Transverse colon (tissue), 4 donors: ENCODE measurements around the gene HILPDA. TPM values are rescaled to one million over a fixed set of nuclear protein-coding genes. Genes with fewer than 3 reads are reported as not detected.

ENCODE experiments used
- DNase-seq: peaks from one replicate; pipeline ENCODE4 v3.0.0-alpha.2; 2019
- H3K27ac ChIP-seq, 4 donors: fragments of 200-600 bp; sonication (generic); 2 replicates each; pipeline ENCODE4 v1.5.1; 2016 to 2018; ENCODE audit warnings: inconsistent platforms in 4 of 4
- H3K27me3 ChIP-seq: fragments of 200-600 bp; sonication (generic); 2 replicates; pipeline ENCODE4 v1.5.1; 2017; ENCODE audit warnings: inconsistent platforms
- H3K36me3 ChIP-seq, 4 donors: fragments of 200-600 bp; sonication (generic); 2 replicates each; pipeline ENCODE4 v1.5.1; 2017 to 2019; ENCODE audit warnings: inconsistent platforms in 4 of 4
- H3K4me1 ChIP-seq, 4 donors: fragments of 200-600 bp; sonication (generic); 2 replicates each; pipeline ENCODE4 v1.5.1; 2017 to 2020; ENCODE audit warnings: inconsistent platforms in 4 of 4
- H3K4me3 ChIP-seq, 4 donors: fragments of 200-600 bp; sonication (generic); 1 replicate in 1 of 4; 2 replicates in 3 of 4; pipeline versions ENCODE4 v1.5.1 to v1.6.1; 2017 to 2019; ENCODE audit warnings: inconsistent platforms in 4 of 4
- H3K9me3 ChIP-seq, 2 donors: fragments of 200-600 bp; sonication (generic); 2 replicates each; pipeline ENCODE4 v1.5.1; 2017 to 2019; ENCODE audit warnings: inconsistent platforms in 2 of 2
- EP300 ChIP-seq: sonication (generic); formaldehyde crosslinking; IDR thresholded peaks from one replicate; pipeline ENCODE4 v1.6.1; 2017; ENCODE audit warnings: antibody characterized with exemption, low read depth
- POLR2A ChIP-seq: fragments of 450-650 bp; IDR thresholded peaks from one replicate; pipeline ENCODE4 v1.6.1; 2016; ENCODE audit warnings: antibody characterized with exemption, mild to moderate bottlenecking, moderate library complexity
- POLR2AphosphoS5 ChIP-seq, 3 donors: sonication (generic); formaldehyde crosslinking; IDR thresholded peaks; one replicate each; pipeline ENCODE4 v1.6.1; 2016; ENCODE audit warnings: antibody characterized with exemption in 3 of 3
- WGBS, 2 donors: methylation state at CpG; one replicate each; pipeline ENCODE4 v1.1.5; 2018; ENCODE audit warnings: low coverage in 1 of 2; 5-methylcytosine and 5-hydroxymethylcytosine counted together
- in situ Hi-C, 4 donors: fragments of 200-750 bp; cut with MboI; loops; one replicate each; pipeline versions ENCODE4 v1.15.0 to v1.15.1; 2017; ENCODE audit warnings: low sequenced_read_pairs in 3 of 4, low pct_ligation_motif_present in 1 of 4, low pct_unique_long_range_greater_than_20kb in 1 of 4
- intact Hi-C: fragments of 100-400 bp; cut with DNase I; formaldehyde crosslinking; loops from one replicate; pipeline ENCODE4 v1.15.1; 2023; ENCODE audit warnings: low total_unique reads
- total RNA-seq, 4 donors: library from RNA; depleted of rRNA; stranded (reverse); fragments of >200 nt; gene quantifications; one replicate each; pipeline ENCODE4 v1.1.0, GENCODE V29; 2016
- TF ChIP-seq, protein P1 (sequence below), 5 experiments: fragments of 200-600 bp in 3 of 5; fragments of 450-650 bp in 2 of 5; sonication (generic) in 3 of 5; IDR thresholded peaks; 1 replicate in 2 of 5; 2 replicates in 3 of 5; pipeline ENCODE4 v1.5.1; 2016 to 2017; ENCODE audit warnings: antibody characterized with exemption in 5 of 5, inconsistent platforms in 3 of 5, mild to moderate bottlenecking in 2 of 5, moderate library complexity in 1 of 5

Gene HILPDA
- total RNA-seq, 4 donors from 2014 or later = 5.3 to 35.5 (median 5.9) TPM; not detected in 1

DNA sequence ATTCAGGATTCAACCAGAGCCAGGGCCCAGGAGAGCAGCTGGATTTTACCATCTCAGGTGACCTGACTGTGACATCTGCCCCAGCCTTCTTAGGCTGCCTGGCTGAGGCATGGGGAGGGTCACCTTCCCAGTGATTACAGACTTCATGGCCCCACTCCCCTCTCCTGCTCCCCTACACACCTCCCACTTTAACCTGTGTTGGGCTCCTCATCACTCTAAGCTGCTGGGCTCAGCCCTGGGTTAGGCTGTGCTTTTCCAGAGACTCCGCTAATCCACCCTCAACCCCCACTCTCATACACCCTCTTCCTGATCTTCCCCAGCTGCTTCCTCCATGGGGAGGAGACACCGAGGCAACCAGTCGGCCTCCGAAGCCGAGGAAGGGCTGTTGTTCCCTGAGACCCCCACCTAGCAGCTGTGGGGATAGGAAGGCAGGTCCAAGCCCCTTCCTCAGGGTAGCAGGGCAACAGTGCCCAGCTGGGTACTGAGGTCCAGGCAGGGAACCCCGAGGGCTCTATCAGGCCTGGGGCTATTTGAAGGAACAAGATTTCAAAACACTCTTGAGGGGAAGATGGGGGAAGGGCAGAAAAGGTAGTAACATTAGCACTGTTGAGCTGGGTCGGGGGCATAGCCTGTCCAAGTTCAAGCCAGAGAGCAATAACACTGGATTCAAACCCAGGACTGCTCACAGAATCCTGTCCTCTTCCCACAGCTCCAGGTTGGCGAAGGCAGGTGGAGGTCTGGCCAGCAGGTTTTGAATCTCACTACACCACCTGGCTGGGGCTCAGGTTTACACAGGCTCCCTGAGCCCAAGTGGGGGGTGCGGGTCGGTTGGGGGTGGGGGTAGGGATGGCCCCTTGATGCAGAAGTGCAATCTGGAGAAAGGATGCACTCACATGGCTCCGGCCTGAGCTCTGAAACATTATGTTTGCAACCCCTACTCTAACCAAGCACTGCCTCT lies 47.6 kb upstream of the HILPDA start:
- intact Hi-C loops = no loop called here
- WGBS, 2 donors = 49 to 65% methylated on average over 2 to 11 of the region's 11 CpGs
- Histone ChIP-seq H3K4me3 (peak overlapping the region in 1 of 4 donors; percentile 73), H3K27ac (peak overlapping the region; percentile 86 to 94 (median 90)), H3K27me3 (no peaks in the 10 kb centered on the region), H3K36me3 (no peaks in the 10 kb centered on the region), H3K9me3 (no peaks in the 10 kb centered on the region), H3K4me1 (peaks cover 20 to 58% (median 44%) of the 10 kb centered on the region in 4 donors)
- TF ChIP-seq, protein P1, sequence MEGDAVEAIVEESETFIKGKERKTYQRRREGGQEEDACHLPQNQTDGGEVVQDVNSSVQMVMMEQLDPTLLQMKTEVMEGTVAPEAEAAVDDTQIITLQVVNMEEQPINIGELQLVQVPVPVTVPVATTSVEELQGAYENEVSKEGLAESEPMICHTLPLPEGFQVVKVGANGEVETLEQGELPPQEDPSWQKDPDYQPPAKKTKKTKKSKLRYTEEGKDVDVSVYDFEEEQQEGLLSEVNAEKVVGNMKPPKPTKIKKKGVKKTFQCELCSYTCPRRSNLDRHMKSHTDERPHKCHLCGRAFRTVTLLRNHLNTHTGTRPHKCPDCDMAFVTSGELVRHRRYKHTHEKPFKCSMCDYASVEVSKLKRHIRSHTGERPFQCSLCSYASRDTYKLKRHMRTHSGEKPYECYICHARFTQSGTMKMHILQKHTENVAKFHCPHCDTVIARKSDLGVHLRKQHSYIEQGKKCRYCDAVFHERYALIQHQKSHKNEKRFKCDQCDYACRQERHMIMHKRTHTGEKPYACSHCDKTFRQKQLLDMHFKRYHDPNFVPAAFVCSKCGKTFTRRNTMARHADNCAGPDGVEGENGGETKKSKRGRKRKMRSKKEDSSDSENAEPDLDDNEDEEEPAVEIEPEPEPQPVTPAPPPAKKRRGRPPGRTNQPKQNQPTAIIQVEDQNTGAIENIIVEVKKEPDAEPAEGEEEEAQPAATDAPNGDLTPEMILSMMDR (IDR thresholded peaks at IDR 0.05) = no peak
- TF ChIP-seq POLR2AphosphoS5 (IDR thresholded peaks at IDR 0.05) (no peak), POLR2A (no peak), EP300 (no peak)
- in situ Hi-C loops = no loop called here
- no peak for DNase-seq

DNA sequence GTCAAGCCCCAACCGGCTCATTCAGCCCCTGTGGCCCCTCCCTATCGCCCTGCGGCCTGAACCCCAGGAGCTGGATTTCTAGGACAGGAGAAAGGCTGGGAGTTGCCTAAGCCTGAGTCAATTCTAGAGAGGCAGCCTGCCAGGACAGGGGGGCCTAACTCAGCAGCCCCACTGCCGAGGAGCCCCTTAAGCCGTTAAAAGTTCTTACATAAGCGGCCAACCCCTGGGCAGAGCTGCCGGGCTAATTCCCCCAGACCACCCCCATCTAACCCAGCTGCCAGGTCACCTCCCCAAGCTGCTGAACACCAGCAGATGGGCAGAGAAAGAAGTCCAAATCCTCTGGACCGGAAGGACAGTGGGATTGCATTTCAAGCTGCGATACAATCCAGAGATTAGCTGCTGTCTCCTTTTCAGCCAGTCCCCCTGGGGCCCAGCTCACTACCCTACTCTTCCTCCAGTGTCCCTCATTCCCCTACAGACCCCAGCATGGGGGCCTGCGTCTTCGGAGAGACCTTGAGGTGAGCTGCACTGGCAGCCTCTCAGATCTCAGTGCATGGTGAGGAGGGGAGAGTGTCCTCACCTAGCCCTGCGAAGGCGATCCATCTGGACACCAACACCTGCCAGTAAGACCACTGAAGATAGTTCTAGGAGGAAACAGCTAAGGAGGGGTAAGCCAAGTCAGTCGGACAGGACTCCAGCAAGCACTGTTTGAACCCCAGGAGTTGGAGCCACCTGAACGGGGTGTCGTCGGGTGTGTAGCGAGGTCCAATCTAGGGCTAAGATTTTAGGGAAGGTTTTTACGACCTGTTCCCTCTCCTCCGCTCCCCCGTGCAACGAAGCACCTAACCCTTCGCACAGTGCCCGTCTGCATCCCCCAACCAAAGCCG lies 46.7 kb upstream of the HILPDA start:
- Histone ChIP-seq H3K9me3 (no peaks in the 10 kb centered on the region), H3K27ac (peak overlapping the region; percentile 86 to 94 (median 90)), H3K4me1 (peaks cover 20 to 55% (median 42%) of the 10 kb centered on the region in 4 donors), H3K4me3 (peak overlapping the region; percentile 43 to 73 (median 63)), H3K27me3 (no peaks in the 10 kb centered on the region), H3K36me3 (no peaks in the 10 kb centered on the region)
- 35% methylated on average over 25 of the region's 25 CpGs; no CpG with 5 or more reads in 1 of the 2 donors for WGBS, 2 donors
- DNase-seq = no peak
- intact Hi-C loops (no loop called here), in situ Hi-C loops (no loop called here)
- TF ChIP-seq, protein P1 (IDR thresholded peaks at IDR 0.05) = no peak

DNA sequence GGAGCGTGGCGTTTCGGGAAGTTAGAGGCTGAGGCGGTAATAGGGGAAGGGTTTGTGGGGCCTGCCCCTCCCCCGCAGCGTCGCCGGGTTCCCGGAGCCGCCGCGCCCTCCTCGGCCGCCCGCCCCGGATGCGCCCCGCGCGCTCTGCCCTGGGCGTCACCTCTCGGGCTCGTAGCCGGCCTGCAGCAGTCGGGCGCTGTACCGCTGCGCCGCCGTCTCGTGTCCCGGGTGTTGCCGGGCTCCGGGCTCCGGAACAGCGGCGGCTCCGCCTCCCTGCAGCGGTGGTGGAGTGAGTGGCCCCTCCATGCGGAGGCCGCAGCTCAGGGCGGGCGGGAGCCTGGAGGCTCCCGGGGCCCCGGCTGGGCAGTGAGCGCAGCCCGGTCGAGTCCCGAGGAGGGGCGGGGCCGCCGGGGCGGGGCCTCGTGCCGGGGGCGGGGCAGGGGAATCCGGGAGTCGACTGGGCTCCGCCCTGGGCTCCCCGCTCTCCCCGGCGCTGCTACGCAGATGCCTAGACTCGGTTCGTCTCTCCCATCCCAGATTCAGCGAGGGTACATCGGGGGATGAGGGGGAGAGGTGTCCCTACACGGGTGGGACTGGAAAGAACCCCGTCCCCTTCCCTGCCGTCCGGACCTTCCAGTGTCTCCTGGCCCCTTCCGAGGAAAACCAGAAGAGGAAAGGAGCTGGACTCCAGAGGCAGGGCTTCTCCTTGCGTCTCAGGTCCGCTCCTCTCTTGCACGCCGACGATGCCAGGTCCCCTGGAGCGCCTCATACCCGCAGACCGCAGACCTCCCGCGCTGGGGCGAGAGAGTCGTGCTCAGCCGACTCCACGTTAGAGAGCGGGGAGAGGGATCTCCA lies 45.9 kb upstream of the HILPDA start, which contains the start of gene IMPDH1:
Gene IMPDH1, minus strand, starts transcription at position 387 of the 855 bp plus-strand sequence. Its CDS starts 81 bp downstream, at position 306.
- TF ChIP-seq, protein P1 (IDR thresholded peaks at IDR 0.05) = no peak
- TF ChIP-seq POLR2AphosphoS5 (IDR thresholded peaks at IDR 0.05) (peak; percentile 30 to 78 (median 74)), POLR2A (peak; percentile 60)
- 1% methylated on average over 37 of the region's 87 CpGs; no CpG with 5 or more reads in 1 of the 2 donors for WGBS, 2 donors
- in situ Hi-C loops = no loop called here
- Histone ChIP-seq H3K4me3 (peak within 1 kb of the TSS; percentile 43 to 73 (median 63)), H3K27me3 (no peaks in the 10 kb centered on the region), H3K9me3 (no peaks in the 10 kb centered on the region), H3K4me1 (peaks cover 13 to 46% (median 33%) of the 10 kb centered on the region in 4 donors), H3K36me3 (no peaks in the 10 kb centered on the region), H3K27ac (peak within 1 kb of the TSS; percentile 86 to 94 (median 90))
- peak; percentile 95 for DNase-seq
- intact Hi-C loops = no loop called here
